HL-60 (cell line): Measurements from ENCODE around the gene MYBPC1.

Source experiments
- GABPA ChIP-seq: IDR thresholded peaks from 2 replicates; pipeline ENCODE4 v1.6.1; 2012; ENCODE audit warnings: low read depth
- POLR2AphosphoS5 ChIP-seq: IDR thresholded peaks from 2 replicates; pipeline ENCODE4 v1.6.1; 2012; ENCODE audit warnings: low read depth
- REST ChIP-seq: IDR thresholded peaks from 2 replicates; pipeline ENCODE4 v1.6.1; 2012; ENCODE audit warnings: low read depth; ENCODE audit not compliant: insufficient replicate concordance
- TF ChIP-seq, protein P1 (sequence below): IDR thresholded peaks from one replicate; pipeline ENCODE4 v1.5.1; 2011; ENCODE audit warnings: low read length, control low read depth, inconsistent platforms; ENCODE audit not compliant: insufficient read depth

DNA sequence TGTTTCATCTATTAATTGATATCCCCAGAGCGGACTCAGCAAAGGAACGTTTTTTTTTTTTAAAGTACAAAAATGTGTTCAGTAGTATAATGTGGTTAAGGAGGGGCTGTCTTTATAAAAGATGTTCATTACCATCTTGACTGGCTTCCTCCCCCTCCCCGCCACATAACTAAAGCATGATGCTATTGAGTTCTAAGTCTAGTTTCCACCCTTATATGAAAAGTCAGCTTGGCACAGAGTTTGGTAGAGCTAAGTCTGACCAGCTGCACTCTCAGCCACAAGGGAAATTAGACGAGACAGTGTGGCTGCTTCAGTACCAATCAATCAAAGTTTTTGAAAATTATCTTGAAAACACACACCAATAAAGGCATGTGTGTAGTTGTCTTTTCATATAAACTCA lies 1.9 kb upstream of the MYBPC1 start:
- TF ChIP-seq POLR2AphosphoS5 (no peak), GABPA (no peak), REST (no peak)
- TF ChIP-seq, protein P1, sequence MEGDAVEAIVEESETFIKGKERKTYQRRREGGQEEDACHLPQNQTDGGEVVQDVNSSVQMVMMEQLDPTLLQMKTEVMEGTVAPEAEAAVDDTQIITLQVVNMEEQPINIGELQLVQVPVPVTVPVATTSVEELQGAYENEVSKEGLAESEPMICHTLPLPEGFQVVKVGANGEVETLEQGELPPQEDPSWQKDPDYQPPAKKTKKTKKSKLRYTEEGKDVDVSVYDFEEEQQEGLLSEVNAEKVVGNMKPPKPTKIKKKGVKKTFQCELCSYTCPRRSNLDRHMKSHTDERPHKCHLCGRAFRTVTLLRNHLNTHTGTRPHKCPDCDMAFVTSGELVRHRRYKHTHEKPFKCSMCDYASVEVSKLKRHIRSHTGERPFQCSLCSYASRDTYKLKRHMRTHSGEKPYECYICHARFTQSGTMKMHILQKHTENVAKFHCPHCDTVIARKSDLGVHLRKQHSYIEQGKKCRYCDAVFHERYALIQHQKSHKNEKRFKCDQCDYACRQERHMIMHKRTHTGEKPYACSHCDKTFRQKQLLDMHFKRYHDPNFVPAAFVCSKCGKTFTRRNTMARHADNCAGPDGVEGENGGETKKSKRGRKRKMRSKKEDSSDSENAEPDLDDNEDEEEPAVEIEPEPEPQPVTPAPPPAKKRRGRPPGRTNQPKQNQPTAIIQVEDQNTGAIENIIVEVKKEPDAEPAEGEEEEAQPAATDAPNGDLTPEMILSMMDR = no peak
